Measurements from ENCODE around the gene OGFOD3. TPM values are rescaled to one million over a fixed set of nuclear protein-coding genes. Genes with fewer than 3 reads are reported as not detected.
"Not testable (repeated sequence)": the region's sequence is repeated elsewhere in the genome, so short reads cannot be mapped to it uniquely, and the experiment has no call there.

The OGFOD3 gene
- total RNA-seq, 1 experiment from 2014 or later: 28.3 TPM

- no peak for DNase-seq (ENCODE audit: low spot score)
These were observed 30.0 kb downstream of the OGFOD3 start for GRCh38 chr17:82388223-82388921.

- no peak for DNase-seq (ENCODE audit: low spot score)
These were observed 30.7 kb downstream of the OGFOD3 start for GRCh38 chr17:82387705-82388106.

GRCh38 chr17:82386881-82387704 is 31.3 kb downstream of the OGFOD3 start:
- DNase-seq (ENCODE audit: low spot score): no peak

GRCh38 chr17:82386255-82386831 is 32.0 kb downstream of the OGFOD3 start:
- no peak for DNase-seq (ENCODE audit: low spot score)

GRCh38 chr17:82385559-82386254 is 32.7 kb downstream of the OGFOD3 start:
- no peak for DNase-seq (ENCODE audit: low spot score)

GRCh38 chr17:82384730-82385481 is 33.5 kb downstream of the OGFOD3 start:
- no peak for DNase-seq (ENCODE audit: low spot score)

- no peak for DNase-seq (ENCODE audit: low spot score)
These were observed 34.2 kb downstream of the OGFOD3 start for GRCh38 chr17:82384051-82384729.

GRCh38 chr17:82383411-82383810 is 35.0 kb downstream of the OGFOD3 start:
- no peak for DNase-seq (ENCODE audit: low spot score)

- DNase-seq (ENCODE audit: low spot score): no peak
These were observed 35.5 kb downstream of the OGFOD3 start for GRCh38 chr17:82382933-82383255.

- DNase-seq (ENCODE audit: low spot score): not testable (repeated sequence)
These were observed 36.0 kb downstream of the OGFOD3 start for GRCh38 chr17:82382220-82382932.

GRCh38 chr17:82381703-82382009 is 36.7 kb downstream of the OGFOD3 start:
- DNase-seq (ENCODE audit: low spot score): not testable (repeated sequence)

- DNase-seq (ENCODE audit: low spot score): peak; percentile 57
These were observed 37.3 kb downstream of the OGFOD3 start for GRCh38 chr17:82380860-82381702.

- no peak for DNase-seq (ENCODE audit: low spot score)
These were observed 39.7 kb downstream of the OGFOD3 start for GRCh38 chr17:82378741-82379021.

- DNase-seq (ENCODE audit: low spot score): no peak
These were observed 40.3 kb downstream of the OGFOD3 start for GRCh38 chr17:82377924-82378740.

GRCh38 chr17:82377294-82377693 is 41.1 kb downstream of the OGFOD3 start:
- not testable (repeated sequence) for DNase-seq (ENCODE audit: low spot score)

GRCh38 chr17:82376042-82376730 is 42.2 kb downstream of the OGFOD3 start:
- DNase-seq (ENCODE audit: low spot score): no peak

- no peak for DNase-seq (ENCODE audit: low spot score)
These were observed 42.9 kb downstream of the OGFOD3 start for GRCh38 chr17:82375359-82376041.
